Measurements from ENCODE around the gene ALDH18A1. TPM values are rescaled to one million over a fixed set of nuclear protein-coding genes. Genes with fewer than 3 reads are reported as not detected.

The ALDH18A1 gene
- polyA plus RNA-seq, 1 donor from 2014 or later = 45.7 TPM

DNA sequence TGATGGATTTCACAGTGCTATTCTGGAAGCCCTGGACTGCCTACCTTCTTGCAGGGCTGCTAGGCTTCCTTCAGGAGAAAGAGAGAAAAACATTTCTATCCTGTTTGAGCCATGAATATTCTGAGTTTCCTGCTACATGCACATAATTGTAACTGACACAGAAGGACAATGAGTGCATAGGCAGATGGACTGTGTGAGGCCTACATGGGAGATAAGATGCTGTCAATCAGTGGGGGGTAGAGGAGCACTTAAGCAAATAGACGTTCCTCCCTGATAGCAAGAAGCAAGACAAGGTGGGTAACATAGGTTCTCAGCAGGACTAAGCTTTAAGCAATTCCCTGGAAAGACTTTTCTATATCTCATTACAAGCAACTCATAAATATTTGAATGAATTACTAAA, 11.6 kb downstream of the ALDH18A1 start:
- no peaks in the 10 kb centered on the region for H4K20me1 ChIP-seq (ENCODE audit: insufficient read depth)

DNA sequence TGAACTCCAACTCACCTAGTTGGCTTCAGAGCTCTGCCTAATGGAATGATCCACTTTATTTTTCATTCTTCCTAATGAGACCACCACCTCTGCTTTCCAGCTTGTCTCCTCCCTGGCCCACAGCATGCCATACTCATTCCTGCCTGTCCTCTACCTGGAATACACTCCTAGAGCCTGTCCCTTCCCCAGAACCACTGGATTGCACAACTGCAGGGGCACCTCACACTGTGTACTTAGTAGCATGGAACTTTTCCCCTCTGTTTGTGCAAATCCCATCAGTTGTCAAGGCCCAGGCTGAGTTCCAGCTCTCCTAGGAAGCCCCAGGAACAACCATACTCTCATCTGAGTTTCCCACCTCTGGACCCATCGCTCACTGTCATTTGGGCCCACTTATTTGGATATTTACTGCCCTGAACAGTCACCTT, 15.6 kb downstream of the ALDH18A1 start:
- Histone ChIP-seq H3F3A (ENCODE audit: insufficient read depth, low read length, poor library complexity, severe bottlenecking) (no peaks in the 10 kb centered on the region), H2AFZ (ENCODE audit: low read depth, low read length) (no peak overlapping the region), H3K9ac (ENCODE audit: low read length) (no peak overlapping the region), H3K9me3 (ENCODE audit: low read length) (no peaks in the 10 kb centered on the region), H3K36me3 (ENCODE audit: insufficient read depth, low read length) (peaks cover 13% of the 10 kb centered on the region), H3K27me3 (ENCODE audit: insufficient read depth, low read depth, low read length) (no peaks in the 10 kb centered on the region), H3K79me2 (replicated peaks; ENCODE audit: insufficient read depth, low read length) (no peaks in the 10 kb centered on the region), H3K4me2 (ENCODE audit: low read length) (no peak overlapping the region), H3K27ac (ENCODE audit: low read length) (no peak overlapping the region), H3K9me2 (ENCODE audit: insufficient read depth, low read length) (no peaks in the 10 kb centered on the region), H4K20me1 (ENCODE audit: insufficient read depth) (no peaks in the 10 kb centered on the region), H3K4me3 (ENCODE audit: low read length) (no peak overlapping the region)
- TF ChIP-seq TAF1 (IDR thresholded peaks at IDR 0.05; ENCODE audit: low read depth) (no peak), SMC3 (conservative IDR thresholded peaks at IDR 0.05; ENCODE audit: poor library complexity) (no peak), POLR2AphosphoS5 (IDR thresholded peaks at IDR 0.05) (no peak), MXI1 (conservative IDR thresholded peaks at IDR 0.05; ENCODE audit: poor library complexity, severe bottlenecking) (no peak), CTCF (IDR thresholded peaks at IDR 0.05; ENCODE audit: poor library complexity, severe bottlenecking) (no peak), EP300 (conservative IDR thresholded peaks at IDR 0.05; ENCODE audit: poor library complexity, severe bottlenecking) (no peak), RAD21 (conservative IDR thresholded peaks at IDR 0.05) (no peak), REST (IDR thresholded peaks at IDR 0.05; ENCODE audit: borderline replicate concordance) (no peak), EZH2 (IDR thresholded peaks at IDR 0.05; ENCODE audit: borderline replicate concordance, insufficient read depth, low read length, poor library complexity, severe bottlenecking) (no peak)

More for the DNA sequence above, 11.6 kb downstream of the ALDH18A1 start:
- no peak overlapping the region for H3K27ac ChIP-seq (ENCODE audit: low read length)
- no peak overlapping the region for H3K4me2 ChIP-seq (ENCODE audit: low read length)
- no peaks in the 10 kb centered on the region for H3F3A ChIP-seq (ENCODE audit: insufficient read depth, low read length, poor library complexity, severe bottlenecking)
- no peaks in the 10 kb centered on the region for H3K79me2 ChIP-seq (replicated peaks; ENCODE audit: insufficient read depth, low read length)
- H3K9ac ChIP-seq (ENCODE audit: low read length) = no peak overlapping the region
- no peak overlapping the region for H2AFZ ChIP-seq (ENCODE audit: low read depth, low read length)
- H3K4me3 ChIP-seq (ENCODE audit: low read length) = no peak overlapping the region
- peaks cover 14% of the 10 kb centered on the region for H3K36me3 ChIP-seq (ENCODE audit: insufficient read depth, low read length)
- TF ChIP-seq CTCF (IDR thresholded peaks at IDR 0.05; ENCODE audit: poor library complexity, severe bottlenecking) (no peak), EZH2 (IDR thresholded peaks at IDR 0.05; ENCODE audit: borderline replicate concordance, insufficient read depth, low read length, poor library complexity, severe bottlenecking) (no peak), EP300 (conservative IDR thresholded peaks at IDR 0.05; ENCODE audit: poor library complexity, severe bottlenecking) (no peak)
- no peaks in the 10 kb centered on the region for H3K9me2 ChIP-seq (ENCODE audit: insufficient read depth, low read length)
- H3K27me3 ChIP-seq (ENCODE audit: insufficient read depth, low read depth, low read length) = no peaks in the 10 kb centered on the region
- no peaks in the 10 kb centered on the region for H3K9me3 ChIP-seq (ENCODE audit: low read length)

Measured in neural cell (in vitro differentiated cells).